Head of caudate nucleus (tissue), 42 donors: ENCODE data around the gene FAM47E.
A peak's percentile ranks its signal among the peaks of the same experiment; 100 is the strongest.
"Not testable (repeated sequence)": the region's sequence is repeated elsewhere in the genome, so short reads cannot be mapped to it uniquely, and the experiment has no call there.

ENCODE experiments used
- DNase-seq, 42 donors: peaks; one replicate each; pipeline versions ENCODE4 v3.0.0 to v3.0.0-alpha.2; 2020 to 2021; ENCODE audit warnings: mixed read lengths in 7 of 42
- intact Hi-C: fragments of 100-400 bp; cut with DNase I; formaldehyde crosslinking; loops from one replicate; pipeline ENCODE4 v1.15.0; 2022

The FAM47E gene

GRCh38 chr4:76256032-76256431 lies 4.5 kb downstream of the FAM47E start:
- intact Hi-C loops = no loop called here
- no peak for DNase-seq

- no peak for DNase-seq
- intact Hi-C loops = no loop called here
Measured at GRCh38 chr4:76256968-76257367, 5.4 kb downstream of the FAM47E start.

- intact Hi-C loops = no loop called here
- peak in 15 of 42 donors; percentile 5 to 62 (median 26) for DNase-seq
Measured at GRCh38 chr4:76257824-76258223, 6.3 kb downstream of the FAM47E start.

DNA sequence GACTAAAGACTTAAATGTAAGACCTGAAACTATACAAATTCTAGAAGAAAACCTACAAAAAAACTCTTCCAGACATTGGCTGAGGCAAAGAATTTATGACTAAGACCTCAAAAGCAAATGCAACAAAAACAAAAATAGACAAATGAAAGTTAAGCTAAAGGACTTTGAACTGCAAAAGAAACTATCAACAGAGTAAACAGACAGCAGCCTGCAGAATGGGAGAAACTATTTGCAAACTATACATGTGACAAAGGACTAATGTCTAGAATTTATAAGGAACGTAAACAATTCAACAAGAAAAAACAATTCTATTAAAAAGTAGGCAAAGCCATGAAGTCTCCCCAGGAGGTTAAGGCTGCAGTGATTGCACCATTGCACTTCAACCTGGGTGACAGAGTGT lies 9.1 kb downstream of the FAM47E start:
- DNase-seq = no peak
- intact Hi-C loops = no loop called here

GRCh38 chr4:76265631-76266218 lies 14.2 kb downstream of the FAM47E start:
- no peak for DNase-seq
- intact Hi-C loops = no loop called here

GRCh38 chr4:76266627-76267026 lies 15.1 kb downstream of the FAM47E start:
- intact Hi-C loops = no loop called here
- DNase-seq = no peak

DNA sequence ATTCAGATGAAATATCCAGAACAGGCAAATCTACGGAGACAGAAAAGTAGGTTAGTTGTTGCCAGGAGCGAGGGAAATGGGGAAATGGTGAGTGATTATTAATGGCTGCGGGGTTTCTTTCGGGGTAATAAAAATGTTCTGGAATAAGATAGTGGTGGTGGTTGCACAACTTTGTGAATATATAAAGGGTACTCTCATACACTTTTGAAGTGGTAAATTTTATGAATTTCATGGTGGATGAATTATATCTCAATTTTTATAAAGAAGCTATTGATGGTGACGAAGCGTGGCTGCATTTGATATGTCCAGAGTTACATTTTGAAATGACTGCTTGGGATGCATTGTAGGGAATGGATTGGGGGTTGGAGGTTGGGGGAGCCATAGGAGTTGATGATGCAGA lies 16.3 kb downstream of the FAM47E start:
- intact Hi-C loops = no loop called here
- DNase-seq = no peak

DNA sequence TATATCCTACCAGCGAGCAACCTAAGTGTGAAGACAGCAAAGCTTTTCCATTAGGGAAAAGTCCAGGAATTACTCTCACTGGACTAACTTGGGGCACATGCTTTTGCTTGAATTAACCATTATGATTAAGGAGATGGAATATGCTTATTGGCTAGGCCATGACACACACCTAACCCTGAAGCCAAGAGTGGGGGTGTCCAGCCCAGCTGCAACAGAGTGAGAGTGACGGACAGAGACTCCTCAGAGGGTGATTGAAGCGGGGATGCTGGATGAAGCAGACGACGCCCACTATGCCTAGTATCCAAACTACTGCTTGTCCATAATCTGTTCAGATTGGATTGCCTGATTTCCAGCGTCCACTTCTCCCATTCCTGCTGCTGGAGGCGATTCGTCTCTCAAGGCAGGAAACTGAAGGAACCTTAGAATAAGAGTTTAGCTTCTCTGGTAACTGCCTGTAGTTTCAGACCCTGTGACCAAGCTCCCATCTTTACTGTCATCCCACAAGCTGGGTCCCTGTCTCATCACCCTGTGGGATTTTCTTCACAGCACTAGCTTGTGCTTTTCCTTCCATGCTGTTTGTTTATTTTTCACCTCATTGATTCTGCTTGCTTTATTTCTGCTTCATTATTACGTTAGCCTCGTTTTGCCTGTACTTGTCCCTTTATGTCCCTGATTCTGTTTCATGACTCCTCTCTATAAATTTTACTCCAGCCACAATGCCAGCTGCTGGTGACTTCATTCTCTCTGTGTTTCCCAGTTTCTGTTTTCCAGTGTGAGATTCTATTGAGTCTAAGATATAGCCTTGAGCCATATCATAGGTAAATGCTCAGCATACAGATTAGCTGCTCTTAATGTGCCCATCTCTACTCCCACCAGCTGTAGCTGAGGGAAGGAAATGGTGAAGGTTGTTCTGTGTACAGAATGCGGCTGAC lies 19.0 kb downstream of the FAM47E start:
- intact Hi-C loops = no loop called here
- no peak for DNase-seq

- intact Hi-C loops = no loop called here
- DNase-seq = no peak
Measured at GRCh38 chr4:76271248-76271647, 19.7 kb downstream of the FAM47E start.

- intact Hi-C loops = no loop called here
- DNase-seq = no peak
Measured at GRCh38 chr4:76272073-76272472, 20.6 kb downstream of the FAM47E start.

DNA sequence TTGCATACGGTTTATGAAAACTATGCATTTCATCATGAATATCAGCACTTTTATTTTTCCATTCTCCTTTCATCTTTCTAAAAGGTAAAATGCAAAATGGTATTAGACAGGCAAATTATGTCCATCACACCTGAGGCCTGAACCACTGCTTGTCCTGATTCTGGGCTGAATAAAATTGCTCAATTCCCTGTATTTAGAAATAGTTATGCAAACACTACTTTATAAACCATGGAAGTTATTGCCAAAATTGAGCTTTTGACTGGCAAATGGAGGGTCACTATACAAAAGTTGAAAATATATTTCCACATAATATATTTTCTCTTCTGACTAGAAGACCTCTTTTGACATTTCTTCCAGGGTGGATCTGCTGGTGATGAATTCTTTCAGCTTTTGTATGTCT lies 21.1 kb downstream of the FAM47E start:
- DNase-seq = no peak

DNA sequence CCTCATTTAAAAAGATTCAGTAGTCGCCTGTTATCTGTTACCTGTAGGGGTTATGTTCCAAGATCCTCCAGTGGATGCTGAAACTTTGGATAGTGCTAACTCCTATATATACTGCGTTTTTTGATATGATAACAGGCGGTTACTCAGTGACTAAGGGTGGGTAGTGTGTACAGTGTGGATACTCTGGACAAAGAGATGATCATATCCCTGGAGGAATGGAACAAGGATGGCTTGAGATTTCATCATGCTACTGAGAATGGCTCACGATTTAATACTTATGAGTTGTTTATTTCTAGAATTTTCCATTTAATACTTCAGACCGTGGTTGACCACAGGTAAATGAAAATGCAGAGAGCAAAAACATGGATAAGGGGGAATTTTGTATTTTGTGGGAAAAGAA lies 21.5 kb downstream of the FAM47E start:
- no peak for DNase-seq
- intact Hi-C loops = no loop called here

More for the DNA sequence above, 21.1 kb downstream of the FAM47E start:
- intact Hi-C loops = no loop called here

- no peak for DNase-seq
Measured at GRCh38 chr4:76275486-76276124, 24.1 kb downstream of the FAM47E start.

GRCh38 chr4:76276813-76277212 lies 25.3 kb downstream of the FAM47E start:
- intact Hi-C loops = no loop called here
- no peak for DNase-seq

More at GRCh38 chr4:76275486-76276124, 24.1 kb downstream of the FAM47E start:
- intact Hi-C loops = no loop called here

DNA sequence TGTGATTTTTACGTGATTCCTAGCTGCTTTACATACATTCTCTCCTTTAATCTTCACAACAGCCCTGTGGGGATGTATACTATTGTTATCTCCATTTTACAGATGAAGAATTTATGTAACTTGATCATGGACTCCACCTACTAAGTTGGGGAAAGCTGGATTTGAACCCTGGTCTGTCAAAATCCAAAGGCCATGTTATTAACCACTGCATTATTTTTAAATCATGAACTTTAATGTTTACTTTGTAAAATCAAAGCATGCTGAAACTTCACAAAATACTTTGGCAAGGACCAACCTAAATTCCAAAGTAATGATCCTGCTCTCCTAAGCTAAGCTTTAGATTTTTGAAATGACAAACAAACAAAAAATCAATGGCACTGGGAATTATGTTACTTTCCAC lies 26.1 kb downstream of the FAM47E start:
- DNase-seq = no peak
- intact Hi-C loops = no loop called here

DNA sequence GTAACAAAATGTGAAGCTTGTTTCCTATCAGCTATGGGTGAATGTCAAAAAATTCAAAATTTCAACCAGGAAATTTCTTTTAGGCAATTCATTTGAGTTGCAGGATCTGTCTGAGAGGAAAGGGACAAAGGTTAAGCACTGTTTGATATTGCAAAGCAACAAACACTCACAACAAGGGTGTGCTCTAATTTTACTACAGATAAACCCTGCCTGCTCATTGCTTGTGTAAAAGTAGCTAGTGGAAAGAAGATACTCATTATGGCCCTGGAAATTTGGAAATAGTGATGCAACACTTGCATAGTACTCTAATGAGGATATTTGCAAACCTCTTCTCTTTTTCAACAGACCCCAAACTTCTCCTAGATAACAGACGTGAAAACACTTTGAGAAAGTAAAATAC lies 27.1 kb downstream of the FAM47E start:
- intact Hi-C loops = no loop called here
- no peak for DNase-seq

GRCh38 chr4:76279462-76279861 lies 27.9 kb downstream of the FAM47E start:
- intact Hi-C loops = no loop called here
- DNase-seq = peak in 3 of 42 donors; percentile 7 to 10 (median 8)

- intact Hi-C loops = no loop called here
- DNase-seq = no peak
Measured at GRCh38 chr4:76280488-76281441, 29.2 kb downstream of the FAM47E start.

- DNase-seq, intact Hi-C loops: not testable (repeated sequence)
Measured at GRCh38 chr4:76281594-76281993, 30.1 kb downstream of the FAM47E start.
